NCI-H2107 (cell line): ENCODE data around the gene SLC19A2.
"Not testable (repeated sequence)": the region's sequence is repeated elsewhere in the genome, so short reads cannot be mapped to it uniquely, and the experiment has no call there.

ENCODE experiments used
- DNase-seq: peaks from one replicate; lab custom pipeline; 2025; lab: John Stamatoyannopoulos, UW

The SLC19A2 gene, protein sequence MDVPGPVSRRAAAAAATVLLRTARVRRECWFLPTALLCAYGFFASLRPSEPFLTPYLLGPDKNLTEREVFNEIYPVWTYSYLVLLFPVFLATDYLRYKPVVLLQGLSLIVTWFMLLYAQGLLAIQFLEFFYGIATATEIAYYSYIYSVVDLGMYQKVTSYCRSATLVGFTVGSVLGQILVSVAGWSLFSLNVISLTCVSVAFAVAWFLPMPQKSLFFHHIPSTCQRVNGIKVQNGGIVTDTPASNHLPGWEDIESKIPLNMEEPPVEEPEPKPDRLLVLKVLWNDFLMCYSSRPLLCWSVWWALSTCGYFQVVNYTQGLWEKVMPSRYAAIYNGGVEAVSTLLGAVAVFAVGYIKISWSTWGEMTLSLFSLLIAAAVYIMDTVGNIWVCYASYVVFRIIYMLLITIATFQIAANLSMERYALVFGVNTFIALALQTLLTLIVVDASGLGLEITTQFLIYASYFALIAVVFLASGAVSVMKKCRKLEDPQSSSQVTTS

DNA sequence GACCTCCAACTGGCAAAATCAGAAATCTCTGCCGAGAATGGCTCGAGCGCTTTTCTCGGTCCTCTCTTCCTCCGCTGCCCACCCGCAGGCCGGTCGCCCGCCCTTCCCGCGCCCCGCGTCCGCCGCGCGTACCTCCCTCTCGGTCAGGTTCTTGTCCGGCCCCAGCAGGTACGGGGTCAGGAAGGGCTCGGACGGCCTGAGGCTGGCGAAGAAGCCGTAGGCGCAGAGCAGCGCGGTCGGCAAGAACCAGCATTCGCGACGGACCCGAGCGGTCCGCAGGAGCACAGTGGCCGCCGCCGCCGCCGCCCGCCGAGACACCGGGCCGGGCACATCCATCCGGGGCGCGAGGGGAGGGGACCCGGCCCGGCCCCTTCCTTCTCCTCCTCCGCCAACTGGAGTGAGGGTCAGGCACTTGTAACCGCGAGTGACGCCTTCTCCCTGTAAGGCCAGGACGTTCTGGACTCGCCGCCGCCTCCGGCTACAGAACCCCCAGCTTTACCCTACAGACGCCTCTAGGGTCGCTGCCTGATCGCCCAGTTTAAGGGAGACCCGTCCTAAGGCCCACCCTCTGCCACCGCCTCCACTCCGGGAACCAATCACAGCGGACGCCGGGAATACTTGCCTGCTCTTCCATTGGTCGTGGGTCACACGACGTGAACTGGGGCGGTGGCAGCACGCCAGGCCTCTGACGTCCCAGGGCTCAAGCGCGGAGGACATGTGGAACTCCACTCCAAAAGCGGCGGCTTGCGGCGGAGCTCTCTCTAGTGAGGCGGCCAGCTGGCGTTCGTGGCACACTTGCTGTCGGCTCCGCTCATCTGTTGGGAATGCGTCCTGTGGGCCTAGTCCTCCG is at the start of gene SLC19A2:
Gene SLC19A2, minus strand, starts transcription at position 514 of the 850 bp plus-strand sequence. Its CDS starts 178 bp downstream, at position 336.
- DNase-seq, result peak; percentile 99

DNA sequence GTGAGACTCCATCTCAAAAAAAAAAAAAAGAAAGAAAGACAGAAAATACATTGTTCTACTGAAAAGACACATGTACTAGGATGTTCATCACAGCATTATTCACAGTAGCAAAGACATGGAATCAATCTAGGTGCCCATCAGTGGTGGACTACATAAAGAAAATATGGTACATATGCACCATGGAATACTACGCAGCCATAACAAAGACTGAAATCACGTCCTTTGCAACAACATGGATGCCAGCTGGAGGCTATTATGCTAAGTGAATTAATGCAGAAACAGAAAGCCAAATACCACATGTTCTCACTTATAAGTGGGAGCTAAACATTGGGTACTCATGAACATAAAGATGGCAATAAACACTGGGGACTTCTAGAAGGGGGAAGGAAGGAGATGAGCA is 48.9 kb upstream of the SLC19A2 start:
- no peak for DNase-seq

DNA sequence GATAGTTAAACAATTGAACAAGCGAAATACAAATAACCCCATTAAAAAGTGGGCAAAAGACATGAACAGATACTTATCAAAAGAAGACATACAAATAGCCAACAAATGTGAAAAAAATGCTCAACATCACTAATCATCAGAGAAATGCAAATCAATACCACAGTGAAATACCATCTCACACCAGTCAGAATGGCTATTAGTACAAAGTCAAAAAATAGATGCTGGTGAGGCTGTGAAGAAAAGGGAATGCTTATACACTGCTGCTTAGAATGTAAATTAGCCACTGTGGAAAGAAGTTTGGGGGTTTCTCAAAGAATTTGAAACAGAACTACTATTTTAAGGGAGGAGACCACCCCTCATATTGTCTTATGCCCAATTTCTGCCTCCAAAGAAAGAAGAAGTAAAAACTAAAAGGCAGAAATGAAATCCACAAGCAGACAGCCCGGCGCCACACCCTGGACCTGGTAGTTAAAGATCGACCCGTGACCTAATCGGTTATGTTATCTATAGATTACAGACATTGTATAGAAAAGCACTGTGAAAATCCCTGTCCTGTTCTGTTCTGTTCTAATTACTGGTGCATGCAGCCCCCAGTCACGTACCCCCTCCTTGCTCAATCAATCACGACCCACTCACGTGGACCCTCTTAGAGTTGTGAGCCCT is 47.9 kb upstream of the SLC19A2 start:
- not testable (repeated sequence) for DNase-seq

DNA sequence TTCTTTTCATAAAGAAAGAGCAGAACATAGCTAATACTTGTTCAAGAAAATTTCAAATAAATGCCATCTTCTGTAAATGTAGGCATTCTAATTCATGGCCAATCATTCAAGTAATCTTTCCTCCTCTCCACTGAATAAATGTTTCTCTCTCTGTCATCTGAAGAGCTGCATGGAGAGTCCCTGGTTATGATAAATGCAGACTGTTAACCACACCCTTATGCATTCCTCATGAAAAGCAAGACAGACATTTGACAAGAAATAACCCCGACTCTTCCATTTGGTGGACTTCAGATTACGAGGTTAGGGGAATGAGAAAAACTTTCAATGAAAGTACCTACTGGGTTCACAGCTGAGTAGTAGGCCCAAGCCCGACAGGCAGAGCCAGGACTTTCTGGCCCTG is 44.7 kb upstream of the SLC19A2 start:
- no peak for DNase-seq

DNA sequence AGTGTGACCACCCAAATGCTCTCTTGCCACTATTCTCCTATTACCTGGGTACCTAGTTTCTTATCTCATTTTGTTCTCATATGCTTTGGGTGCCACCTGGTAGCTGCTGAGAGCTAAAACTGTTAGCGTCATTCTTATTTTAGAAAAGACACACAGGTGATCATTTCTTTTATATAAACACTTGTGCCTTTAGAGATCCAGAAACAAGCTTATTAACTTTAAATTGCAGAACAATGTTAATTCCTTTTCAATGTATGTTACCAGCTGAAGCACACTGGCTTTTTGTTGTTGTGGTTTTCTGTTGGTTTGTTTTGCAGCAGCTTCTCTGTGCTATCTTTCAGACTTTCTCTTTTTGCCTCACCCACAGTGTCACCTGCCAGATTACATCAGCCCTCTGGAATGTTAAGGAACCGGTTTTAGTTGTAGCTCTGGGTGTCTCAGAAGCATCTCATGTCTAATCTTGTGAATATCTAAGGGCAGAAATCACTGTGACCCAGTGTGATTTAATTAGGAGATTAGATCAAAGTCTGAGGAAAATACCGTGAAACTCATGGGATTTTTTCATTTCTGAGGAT is 43.4 kb upstream of the SLC19A2 start:
- DNase-seq, result no peak

DNA sequence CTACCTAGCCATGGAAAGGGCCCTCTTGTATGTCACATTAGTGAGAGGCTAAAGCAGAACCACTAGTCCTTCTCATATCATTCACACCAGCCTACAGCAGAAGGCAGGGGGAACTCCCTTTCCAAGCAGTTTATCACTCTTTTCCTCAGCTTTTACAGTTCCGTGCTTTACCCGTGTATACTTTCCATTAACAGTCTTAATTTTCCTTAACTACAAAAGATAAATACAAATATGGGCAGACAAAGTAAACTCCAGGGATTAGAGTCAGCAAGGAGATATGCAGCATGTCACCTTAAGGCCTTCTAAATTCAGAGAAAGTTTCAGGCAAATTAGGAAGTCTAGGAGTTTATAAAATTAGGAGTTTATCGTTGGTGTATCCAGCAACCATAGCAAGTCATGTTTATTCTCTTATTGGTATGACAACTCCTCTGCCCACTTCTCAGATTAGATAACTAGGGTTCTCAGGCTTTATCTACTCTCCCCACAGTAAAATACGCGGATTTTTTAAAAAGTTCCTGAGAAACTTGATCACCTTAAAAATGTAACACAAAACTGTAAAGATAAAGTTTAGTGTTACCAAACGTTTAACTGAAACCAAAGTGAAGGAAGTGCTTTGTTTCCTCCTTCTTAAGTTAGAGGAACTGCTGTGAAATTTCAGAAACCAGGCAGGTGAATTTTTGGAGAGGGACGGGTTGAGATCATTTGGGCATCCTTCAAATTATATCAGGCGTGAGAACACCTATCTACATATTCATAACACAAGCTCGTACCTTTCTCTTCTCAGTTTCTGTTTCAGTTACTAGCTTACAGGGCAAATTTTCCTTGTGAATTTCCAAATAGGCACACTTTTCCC is 42.7 kb upstream of the SLC19A2 start:
- DNase-seq, result no peak

DNA sequence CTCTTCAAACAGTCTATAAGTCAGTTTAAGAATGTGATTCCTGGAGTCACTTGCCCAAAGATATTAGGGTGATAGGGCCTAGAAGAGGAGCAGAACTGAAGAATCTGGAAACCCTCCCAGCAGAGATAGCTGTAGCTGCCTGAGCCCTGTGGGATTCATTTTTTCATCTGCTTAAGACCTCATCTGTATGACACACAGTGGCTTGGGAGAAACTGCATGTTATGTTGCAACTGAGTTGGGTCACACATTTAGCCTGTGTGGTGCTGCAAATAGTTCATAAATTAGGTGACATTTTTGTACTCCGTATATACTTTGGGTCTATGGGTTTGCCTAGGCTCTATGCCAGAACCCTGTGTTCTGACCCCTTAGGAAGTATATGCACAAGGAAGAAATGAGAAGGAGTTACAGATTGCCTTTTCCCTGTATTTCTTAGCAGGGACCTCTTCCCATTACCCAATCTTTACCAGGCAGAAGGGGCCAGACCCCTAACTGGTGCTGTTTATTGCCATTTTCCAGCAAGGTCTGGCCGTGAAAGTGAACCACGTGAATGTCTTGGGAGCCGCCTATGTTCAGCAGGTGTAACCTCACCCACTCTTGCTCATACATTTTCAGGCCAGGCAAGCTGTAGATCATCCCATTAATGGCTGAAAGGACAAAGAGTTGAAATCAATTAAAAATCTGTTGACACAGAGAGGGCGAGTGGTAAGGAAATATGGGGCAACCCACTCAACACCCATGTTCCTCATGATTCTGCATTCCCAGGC is 41.9 kb upstream of the SLC19A2 start:
- no peak for DNase-seq

DNA sequence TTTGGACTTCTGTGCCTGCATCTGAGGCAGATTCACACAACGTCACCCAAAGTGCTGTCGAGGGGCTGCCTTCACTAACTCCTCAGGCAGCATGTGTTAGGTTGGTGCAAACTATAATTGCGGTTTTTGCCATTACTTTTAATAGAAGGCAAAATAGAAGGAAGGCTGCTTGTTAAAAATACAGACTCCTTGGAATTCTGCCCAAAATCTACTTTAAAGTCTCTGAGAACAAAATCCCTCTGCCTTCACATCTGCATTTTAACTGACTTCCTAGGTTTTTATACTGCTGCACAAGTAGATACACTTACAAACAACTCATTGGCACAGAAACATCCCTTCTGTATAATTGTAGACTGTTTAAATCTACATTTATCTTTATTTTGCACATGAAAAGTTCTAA is 41.3 kb upstream of the SLC19A2 start:
- DNase-seq, result no peak

DNA sequence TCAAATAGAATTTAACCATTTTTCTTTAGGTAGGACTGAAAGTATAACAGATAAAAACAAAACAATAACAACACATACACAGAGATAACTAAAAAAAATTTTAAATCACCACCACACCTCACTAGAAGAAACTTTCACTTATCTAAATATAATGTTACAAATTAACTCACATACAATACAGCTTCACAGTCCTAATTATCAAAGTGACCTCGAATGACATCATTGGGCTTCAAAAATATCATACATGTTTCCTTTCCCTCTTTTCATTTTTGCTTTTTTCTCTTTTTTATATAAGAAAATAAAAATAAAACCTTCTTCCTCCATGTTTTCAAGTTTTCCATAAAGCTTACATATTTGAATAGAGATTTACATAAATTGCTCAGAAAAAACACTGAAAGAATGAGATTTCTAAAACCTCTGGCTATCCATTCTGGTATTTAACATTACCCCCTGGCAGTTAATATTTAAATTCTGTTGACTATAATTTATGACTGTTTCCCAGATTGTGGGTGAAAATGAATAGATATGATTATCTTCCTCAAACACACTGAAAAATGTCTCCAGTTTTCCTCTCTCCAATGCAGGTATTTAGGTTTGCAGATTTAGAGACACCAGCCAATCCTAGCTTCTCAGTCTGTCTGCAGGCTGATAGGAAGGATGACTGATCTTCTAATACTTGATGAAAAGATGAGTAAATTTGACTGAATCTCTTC is 40.5 kb upstream of the SLC19A2 start:
- DNase-seq, result no peak

DNA sequence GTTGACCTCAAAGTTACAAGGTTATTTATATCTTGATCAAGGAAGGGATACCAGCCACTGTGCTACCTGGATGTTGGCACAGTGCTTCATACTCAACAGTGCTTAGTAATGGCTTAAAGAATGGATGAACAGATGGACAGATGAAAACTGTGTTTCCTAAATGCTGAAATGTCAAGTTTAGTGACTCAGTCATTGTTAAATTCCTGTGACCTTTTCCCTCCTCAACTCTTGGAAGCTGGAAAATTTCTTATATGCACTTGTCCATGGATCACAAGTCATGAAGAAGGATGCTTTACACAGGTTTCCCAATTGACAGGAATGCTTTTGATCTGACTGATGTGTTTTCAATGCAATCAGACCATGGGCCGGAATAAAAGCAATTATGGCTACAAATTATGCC is 39.6 kb upstream of the SLC19A2 start:
- DNase-seq, result no peak

DNA sequence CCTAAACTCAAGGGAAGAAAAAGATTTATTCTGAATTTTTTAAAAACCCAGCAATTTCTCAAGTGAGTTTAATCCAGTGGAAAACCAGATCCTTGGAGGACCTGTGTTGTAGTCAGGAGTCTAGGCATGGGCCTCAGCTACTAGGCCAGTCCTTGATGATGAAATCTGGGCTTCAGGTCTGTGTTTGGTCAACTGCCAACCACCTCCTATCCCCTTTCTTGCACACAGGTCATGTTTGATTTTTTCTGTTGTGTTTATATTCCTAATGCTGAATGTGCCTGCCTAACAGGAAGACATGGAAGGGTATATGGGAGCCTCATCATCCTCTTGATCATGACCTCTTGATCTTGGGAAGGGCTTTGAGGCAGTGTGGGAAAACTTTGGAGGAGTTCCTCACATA is 38.2 kb upstream of the SLC19A2 start:
- DNase-seq, result no peak

DNA sequence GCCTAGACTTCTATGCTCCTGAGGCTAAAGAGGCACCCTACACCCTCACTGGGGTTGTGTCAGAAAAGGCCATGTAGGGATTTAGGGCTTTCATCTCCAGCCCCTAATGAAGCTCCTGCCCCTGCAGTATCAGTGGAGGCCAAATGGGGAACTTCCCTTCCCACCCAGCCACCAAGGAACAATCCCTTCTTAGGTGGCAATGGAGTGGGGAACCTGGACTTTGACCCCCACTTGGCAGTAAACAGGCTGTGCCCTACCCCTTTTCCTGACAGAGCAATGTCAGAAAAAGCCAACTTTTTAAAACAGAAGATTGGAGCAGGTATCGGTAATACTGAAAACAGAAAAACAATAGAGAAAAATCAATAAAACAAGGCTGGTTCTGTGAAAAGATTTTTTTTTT is 35.5 kb upstream of the SLC19A2 start:
- no peak for DNase-seq

DNA sequence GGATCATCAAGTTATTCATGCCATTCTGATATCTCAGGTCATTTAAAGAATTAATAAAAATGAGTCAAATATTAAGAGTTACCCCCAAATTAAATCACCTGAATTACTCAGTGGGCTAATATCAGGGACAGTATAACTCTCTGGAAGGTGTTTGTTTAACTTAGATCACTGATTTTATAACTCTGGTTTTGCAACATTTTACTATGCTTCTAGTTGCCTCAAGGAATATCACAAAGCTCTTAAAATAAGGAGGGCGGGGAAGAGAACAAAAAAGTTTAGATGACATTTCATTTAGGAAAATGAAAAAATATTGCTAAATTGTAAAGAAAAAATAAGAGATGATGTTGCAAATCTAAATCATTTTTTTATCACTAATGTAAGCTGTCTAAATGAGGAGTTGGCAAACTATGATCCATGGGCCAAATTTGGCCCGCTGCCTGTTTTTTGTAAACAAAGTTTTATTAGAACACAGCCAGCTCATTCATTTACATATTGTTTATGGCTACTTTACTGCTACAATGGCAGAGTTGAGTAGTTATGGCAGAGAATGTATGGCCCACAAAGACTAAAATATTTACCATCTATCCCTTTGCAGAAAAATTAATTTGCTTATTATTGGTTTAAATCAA is 31.9 kb upstream of the SLC19A2 start:
- DNase-seq, result no peak

DNA sequence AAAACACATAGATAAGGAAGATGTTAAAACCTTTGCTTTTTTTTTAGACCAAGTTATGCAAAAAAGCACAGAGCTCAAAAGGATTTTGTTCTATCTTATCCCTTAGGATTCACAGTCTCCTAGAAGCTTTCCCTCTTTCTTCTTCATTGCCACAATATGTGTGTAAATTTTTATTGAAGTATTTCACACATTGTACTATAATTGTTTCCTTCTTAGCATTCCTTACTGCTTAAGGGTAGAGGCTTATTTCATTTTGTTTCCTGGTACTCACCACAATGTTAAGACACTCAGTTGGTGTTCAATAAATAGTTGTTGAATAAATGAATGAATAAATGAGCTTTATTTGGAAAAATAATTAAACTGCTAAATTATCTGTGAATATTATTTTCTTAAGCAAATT is 29.9 kb upstream of the SLC19A2 start:
- DNase-seq, result no peak

DNA sequence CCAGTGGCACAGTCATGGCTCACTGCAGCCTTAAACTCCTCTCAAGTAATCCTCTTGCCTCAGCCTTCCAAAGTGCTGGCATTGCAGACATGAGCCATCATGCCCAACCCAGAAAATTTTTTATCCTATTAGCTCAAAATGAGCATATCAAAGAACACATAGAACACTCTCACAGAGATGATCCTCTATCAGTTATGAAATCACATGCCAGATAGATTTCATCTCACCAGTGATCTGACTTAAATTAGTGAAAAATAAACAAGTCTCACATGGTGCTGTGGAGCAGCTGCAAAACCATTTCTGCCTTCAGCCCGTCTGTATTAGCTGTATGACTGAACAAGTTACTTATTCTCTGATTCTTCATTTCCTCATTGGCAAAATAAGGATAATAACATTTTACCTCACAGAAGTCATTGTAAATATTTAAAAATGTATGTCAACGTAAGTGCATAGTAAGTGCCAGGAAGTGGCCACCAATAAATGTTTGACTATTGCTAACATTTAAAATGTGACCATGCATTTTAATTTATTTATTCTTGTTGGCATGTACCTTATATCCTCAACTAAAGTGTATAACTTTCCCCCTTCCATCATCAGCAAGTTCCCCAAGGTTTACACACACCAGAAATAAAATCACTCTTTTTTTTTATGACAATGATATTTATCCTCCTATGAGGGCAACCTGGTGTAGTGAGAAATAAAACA is 29.0 kb upstream of the SLC19A2 start:
- DNase-seq, result no peak

DNA sequence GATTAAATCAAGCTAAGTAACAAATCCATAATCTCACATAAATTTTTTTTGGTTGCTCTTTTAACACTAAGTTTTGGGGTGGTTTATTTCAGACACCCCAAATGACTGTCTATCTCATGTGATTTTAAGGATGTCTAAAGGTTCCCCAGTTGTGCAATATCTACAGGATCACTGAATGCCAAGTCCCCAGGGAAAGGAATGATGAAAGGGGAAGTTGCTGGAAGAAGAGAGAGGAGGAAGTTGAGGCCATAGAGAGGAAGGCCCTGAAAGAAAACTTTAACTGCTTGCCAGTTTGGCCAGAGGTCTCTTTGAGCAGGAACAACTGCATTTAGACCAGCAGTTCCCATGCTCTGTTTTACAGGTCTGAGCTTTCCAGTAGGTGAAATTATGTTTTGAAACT is 27.5 kb upstream of the SLC19A2 start:
- DNase-seq, result no peak

DNA sequence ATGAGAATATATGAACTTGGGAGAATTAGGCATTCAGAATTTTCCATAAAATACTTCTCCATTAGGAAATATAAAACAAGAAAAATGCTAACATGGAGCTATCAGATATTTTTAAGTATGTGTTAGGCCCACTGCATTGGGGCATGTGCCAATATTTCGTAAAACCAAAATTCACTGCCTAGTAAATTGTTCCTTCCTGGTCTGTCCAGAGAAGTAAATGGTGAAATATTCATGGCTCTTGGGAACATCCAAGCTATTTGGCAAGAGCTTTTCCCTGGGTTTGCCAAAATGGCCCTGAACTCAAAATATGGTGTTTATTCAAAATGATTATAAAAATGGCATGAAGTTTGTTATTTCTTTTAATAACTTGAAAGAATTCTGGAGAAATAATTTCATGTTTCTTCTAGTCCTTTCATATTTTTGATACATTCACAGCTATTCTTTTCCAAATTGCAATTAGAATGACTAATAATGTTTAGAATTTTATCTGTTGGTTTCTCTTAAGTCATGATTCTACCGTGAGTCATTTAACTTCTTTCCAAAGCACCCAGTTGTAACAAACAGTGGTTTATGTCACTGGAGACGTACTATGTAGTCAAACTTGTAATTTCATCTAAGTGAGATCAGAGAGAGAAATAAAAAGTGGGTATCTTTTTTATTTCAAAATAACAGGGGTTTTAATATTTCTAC is 25.7 kb upstream of the SLC19A2 start:
- DNase-seq, result no peak

DNA sequence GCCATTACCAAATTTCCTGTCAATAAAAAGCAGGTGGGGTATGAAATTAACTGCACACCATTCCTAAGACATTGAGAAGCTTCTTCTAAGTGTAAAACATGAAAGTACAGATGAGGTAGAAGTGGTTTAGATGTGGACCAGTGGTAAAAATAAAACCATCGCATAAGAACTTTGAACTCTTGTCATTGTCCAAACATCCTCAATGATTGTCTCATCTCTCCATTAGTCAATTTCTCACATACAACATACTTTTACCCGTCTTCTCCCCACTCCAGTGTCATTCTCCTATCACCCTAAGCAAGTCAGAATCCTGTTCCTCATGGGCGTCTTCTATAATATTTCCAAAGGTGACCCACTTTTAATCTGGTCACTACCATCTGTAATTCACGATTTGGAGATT is 24.3 kb upstream of the SLC19A2 start:
- DNase-seq, result no peak
